SW480 (cell line): ENCODE measurements around the gene DCHS1.

Experiments used
- DNase-seq: peaks from one replicate; pipeline ENCODE4 v3.0.0-alpha.2; 2016; ENCODE audit warnings: low spot score

DCHS1 gene

GRCh38 chr11:6594142-6594768, 61.4 kb downstream of the DCHS1 start:
- DNase-seq: no peak

- no peak for DNase-seq
These were observed 67.6 kb downstream of the DCHS1 start for GRCh38 chr11:6588018-6588417.

GRCh38 chr11:6587360-6587953, 68.2 kb downstream of the DCHS1 start:
- DNase-seq: no peak

GRCh38 chr11:6586434-6587359, 68.9 kb downstream of the DCHS1 start:
- no peak for DNase-seq

GRCh38 chr11:6584528-6584927, 71.1 kb downstream of the DCHS1 start:
- DNase-seq: no peak

GRCh38 chr11:6583584-6583983, 72.0 kb downstream of the DCHS1 start:
- DNase-seq: no peak

- no peak for DNase-seq
These were observed 75.9 kb downstream of the DCHS1 start for GRCh38 chr11:6579681-6580080.

GRCh38 chr11:6578134-6578533, 77.5 kb downstream of the DCHS1 start:
- DNase-seq: no peak

GRCh38 chr11:6576471-6577373, 78.9 kb downstream of the DCHS1 start:
- DNase-seq: peak; percentile 5

GRCh38 chr11:6574816-6575715, 80.5 kb downstream of the DCHS1 start:
- peak; percentile 16 for DNase-seq

GRCh38 chr11:6572215-6572614, 83.4 kb downstream of the DCHS1 start:
- no peak for DNase-seq

GRCh38 chr11:6571434-6572008, 84.1 kb downstream of the DCHS1 start:
- DNase-seq: no peak
